Body of pancreas (tissue), 4 donors: ENCODE data around the gene PDK2. TPM values are rescaled to one million over a fixed set of nuclear protein-coding genes. Genes with fewer than 3 reads are reported as not detected.

Source experiments
- ATAC-seq: fragments of 150-250 bp; one replicate; pipeline ENCODE4 v1.9.1; 2016
- DNase-seq, 4 donors: peaks; one replicate each; pipeline ENCODE4 v3.0.0-alpha.2; 2019
- H3K27ac ChIP-seq, 4 donors: fragments of 200-600 bp; sonication (generic); 1 replicate in 3 of 4; 2 replicates in 1 of 4; pipeline versions ENCODE4 v1.5.1 to v1.6.1; 2016 to 2019; ENCODE audit warnings: mild to moderate bottlenecking in 1 of 4, mixed read lengths in 1 of 4, moderate library complexity in 1 of 4
- H3K27me3 ChIP-seq, 2 donors: fragments of 200-600 bp; sonication (generic); one replicate each; pipeline ENCODE4 v1.6.0; 2016; ENCODE audit warnings: mild to moderate bottlenecking in 1 of 2
- H3K36me3 ChIP-seq, 2 donors: fragments of 200-600 bp; sonication (generic); replicated peaks in 1 of 2; 2 replicates each; pipeline ENCODE4 v1.5.1; 2016; ENCODE audit warnings: low read depth in 2 of 2; ENCODE audit not compliant: insufficient read depth in 1 of 2
- H3K4me1 ChIP-seq: fragments of 200-600 bp; sonication (generic); one replicate; pipeline ENCODE4 v1.6.0; 2016
- H3K4me3 ChIP-seq, 2 donors: fragments of 200-600 bp; sonication (generic); 1 replicate in 1 of 2; 2 replicates in 1 of 2; pipeline ENCODE4 v1.5.1; 2016 to 2019
- H3K9me3 ChIP-seq, 3 donors: fragments of 200-600 bp; sonication (generic); 1 replicate in 2 of 3; 2 replicates in 1 of 3; pipeline ENCODE4 v1.5.1; 2016
- POLR2A ChIP-seq, 3 donors: fragments of 450-650 bp; IDR thresholded peaks; one replicate each; pipeline ENCODE4 v1.6.1; 2016; ENCODE audit warnings: antibody characterized with exemption in 3 of 3, mild to moderate bottlenecking in 2 of 3
- WGBS, 2 donors: methylation state at CpG; one replicate each; pipeline ENCODE4 v1.1.5; 2017; 5-methylcytosine and 5-hydroxymethylcytosine counted together
- intact Hi-C: fragments of 100-400 bp; cut with DNase I; formaldehyde crosslinking; loops from one replicate; pipeline ENCODE4 v1.15.1; 2023
- total RNA-seq, 2 donors: library from RNA; depleted of rRNA; stranded (reverse); fragments of >200 nt; gene quantifications; one replicate each; pipeline ENCODE4 v1.1.0, GENCODE V29; 2016
- TF ChIP-seq, protein P1 (sequence below), 7 experiments: fragments of 450-650 bp in 4 of 7; fragments of 200-600 bp in 3 of 7; sonication (generic) in 3 of 7; IDR thresholded peaks; one replicate each; pipeline ENCODE4 v1.5.1; 2016 to 2019; ENCODE audit warnings: antibody characterized with exemption in 7 of 7

The PDK2 gene
- total RNA-seq, 2 donors from 2014 or later = 27.0 to 119 TPM

DNA sequence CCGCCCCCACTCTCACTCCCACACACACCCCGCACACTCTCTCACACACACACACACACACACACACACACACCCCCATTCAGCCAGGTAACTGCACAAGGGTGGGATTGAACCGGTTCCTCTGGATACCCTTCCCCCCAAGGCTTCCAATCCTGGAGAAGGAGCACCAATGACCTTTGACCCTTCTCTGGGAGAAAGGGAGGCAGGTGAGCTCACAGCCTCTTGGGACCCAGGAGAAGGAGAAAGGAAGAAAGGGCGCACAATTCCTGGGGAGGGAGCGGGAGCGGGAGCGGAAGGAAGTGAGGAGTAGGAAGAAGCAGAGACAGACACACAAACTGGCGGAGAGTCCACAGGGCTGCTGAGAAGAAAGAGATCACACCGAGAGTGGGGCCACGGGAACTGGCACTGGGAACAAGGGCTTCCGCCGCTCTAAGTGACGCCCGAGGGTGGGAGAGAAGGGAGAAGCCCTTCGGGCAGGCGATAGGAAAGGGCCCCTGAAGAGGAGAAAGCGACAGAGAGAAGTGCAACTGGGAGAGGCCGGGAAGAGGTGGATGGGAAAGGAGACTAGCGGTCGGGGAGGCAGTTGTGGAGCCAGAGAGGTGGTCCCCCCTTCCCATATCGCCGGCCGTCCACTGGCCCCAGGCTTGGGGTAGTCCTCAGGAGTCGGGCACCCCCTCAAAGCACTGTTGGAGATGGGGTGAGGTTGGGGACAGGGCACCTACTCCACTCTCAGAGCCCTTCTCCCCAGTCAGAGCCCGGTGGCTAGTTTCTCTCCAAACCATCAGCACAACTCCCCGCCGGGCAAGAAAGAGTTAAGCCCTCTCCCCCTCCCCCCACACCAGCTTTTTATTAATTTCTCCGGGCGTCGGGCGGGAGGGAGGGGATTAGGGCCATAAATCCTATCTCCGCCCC, 33.5 kb downstream of the PDK2 start:
- peaks cover 33% of the 10 kb centered on the region for H3K4me1 ChIP-seq
- H3K9me3 ChIP-seq = no peaks in the 10 kb centered on the region
- H3K27ac ChIP-seq = no peak overlapping the region
- H3K36me3 ChIP-seq = no peaks in the 10 kb centered on the region
- peaks cover 0 to 3% of the 10 kb centered on the region in 2 donors for H3K27me3 ChIP-seq
- H3K4me3 ChIP-seq = no peak overlapping the region
- intact Hi-C loops = no loop called here
- no peak for ATAC-seq
- no peak for DNase-seq
- TF ChIP-seq POLR2A (IDR thresholded peaks at IDR 0.05) = no peak
- WGBS, 2 donors = 27 to 39% methylated on average over 30 to 31 of the region's 32 CpGs

DNA sequence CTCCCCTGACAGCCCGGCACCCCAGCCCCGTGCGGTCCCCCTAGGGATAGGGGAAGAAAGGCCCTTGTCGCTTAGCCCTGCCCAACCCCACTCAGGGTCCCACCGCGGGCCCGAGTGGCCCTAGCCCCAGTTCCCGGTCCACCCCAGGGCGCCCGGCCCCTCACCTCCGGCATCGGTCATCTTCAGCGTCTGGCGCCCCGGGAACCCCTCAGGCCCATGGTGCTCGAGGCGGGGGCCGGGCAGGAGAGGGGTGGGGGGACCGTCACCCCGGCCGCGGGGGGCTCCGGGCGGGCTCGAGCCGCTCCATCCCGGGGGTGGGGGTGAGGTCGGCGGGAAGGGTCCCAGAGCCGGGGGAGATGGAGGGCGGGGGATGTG, 34.2 kb downstream of the PDK2 start:
- DNase-seq (no peak), ATAC-seq (no peak)
- H3K4me3 ChIP-seq = no peak overlapping the region
- no peak overlapping the region for H3K27ac ChIP-seq
- no peaks in the 10 kb centered on the region for H3K9me3 ChIP-seq
- WGBS, 2 donors = 0 to 2% methylated on average over 3 to 20 of the region's 31 CpGs
- H3K36me3 ChIP-seq = no peaks in the 10 kb centered on the region
- intact Hi-C loops = no loop called here
- TF ChIP-seq POLR2A (IDR thresholded peaks at IDR 0.05) = no peak
- TF ChIP-seq, protein P1, sequence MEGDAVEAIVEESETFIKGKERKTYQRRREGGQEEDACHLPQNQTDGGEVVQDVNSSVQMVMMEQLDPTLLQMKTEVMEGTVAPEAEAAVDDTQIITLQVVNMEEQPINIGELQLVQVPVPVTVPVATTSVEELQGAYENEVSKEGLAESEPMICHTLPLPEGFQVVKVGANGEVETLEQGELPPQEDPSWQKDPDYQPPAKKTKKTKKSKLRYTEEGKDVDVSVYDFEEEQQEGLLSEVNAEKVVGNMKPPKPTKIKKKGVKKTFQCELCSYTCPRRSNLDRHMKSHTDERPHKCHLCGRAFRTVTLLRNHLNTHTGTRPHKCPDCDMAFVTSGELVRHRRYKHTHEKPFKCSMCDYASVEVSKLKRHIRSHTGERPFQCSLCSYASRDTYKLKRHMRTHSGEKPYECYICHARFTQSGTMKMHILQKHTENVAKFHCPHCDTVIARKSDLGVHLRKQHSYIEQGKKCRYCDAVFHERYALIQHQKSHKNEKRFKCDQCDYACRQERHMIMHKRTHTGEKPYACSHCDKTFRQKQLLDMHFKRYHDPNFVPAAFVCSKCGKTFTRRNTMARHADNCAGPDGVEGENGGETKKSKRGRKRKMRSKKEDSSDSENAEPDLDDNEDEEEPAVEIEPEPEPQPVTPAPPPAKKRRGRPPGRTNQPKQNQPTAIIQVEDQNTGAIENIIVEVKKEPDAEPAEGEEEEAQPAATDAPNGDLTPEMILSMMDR (IDR thresholded peaks at IDR 0.05) = no peak
- H3K27me3 ChIP-seq = peaks cover 0 to 3% of the 10 kb centered on the region in 2 donors
- H3K4me1 ChIP-seq = peaks cover 33% of the 10 kb centered on the region

DNA sequence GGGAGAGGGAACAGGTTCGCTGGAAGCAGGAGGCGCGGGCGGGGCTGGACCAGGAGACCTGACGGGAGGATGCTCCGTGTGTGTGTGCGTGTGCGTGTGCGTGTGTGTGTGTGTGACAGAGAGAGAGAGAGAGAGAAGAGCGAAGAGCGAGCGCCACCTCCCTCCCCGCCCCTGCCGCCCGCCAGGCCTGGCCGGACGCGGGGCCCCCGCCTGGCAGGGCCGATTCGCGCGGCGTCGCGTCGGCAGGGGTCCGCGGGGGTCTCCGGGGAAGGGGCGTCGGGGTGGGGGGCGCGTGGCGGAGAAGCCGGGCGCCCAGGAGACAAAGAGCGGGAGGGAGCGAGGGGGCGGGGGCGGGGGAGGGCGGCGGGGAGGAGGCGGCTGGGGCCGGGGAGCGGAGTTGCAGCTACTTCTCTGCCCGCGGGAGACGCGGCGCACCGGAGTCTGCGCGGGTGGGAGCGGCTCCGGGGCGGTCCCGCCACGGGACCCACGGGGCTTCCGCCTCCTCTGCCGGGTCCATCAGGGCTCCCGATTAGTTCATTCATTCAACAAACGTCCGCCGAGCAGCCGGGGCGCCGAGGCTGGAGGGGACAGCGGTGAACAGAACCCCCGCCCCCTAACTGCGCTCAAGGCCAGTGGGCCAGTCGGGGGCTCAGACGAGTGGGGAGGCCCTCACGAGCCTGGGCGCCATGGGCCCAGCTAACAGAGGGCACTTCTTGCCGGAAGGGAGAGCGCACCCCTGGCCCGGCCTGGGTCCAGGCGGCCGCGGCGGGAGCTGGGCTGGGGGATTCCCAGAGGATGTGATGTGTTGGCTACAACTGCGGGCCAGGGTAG, 34.8 kb downstream of the PDK2 start, which contains the start of gene SAMD14:
TSS of gene SAMD14 (minus strand) at position 433 of the 831 bp plus-strand sequence. CDS start 5,201 bp downstream, outside the sequence.
- intact Hi-C loops = no loop called here
- peak in 1 of 4 donors; percentile 26 for DNase-seq
- ATAC-seq = peak; percentile 14
- Histone ChIP-seq H3K9me3 (no peaks in the 10 kb centered on the region), H3K4me1 (peaks cover 33% of the 10 kb centered on the region), H3K4me3 (no peak within 1 kb of the TSS), H3K27ac (no peak within 1 kb of the TSS), H3K36me3 (no peaks in the 10 kb centered on the region), H3K27me3 (peaks cover 0 to 3% of the 10 kb centered on the region in 2 donors)
- TF ChIP-seq, protein P1 (IDR thresholded peaks at IDR 0.05) = no peak
- TF ChIP-seq POLR2A (IDR thresholded peaks at IDR 0.05) = no peak
- 5 to 25% methylated on average over 10 to 71 of the region's 84 CpGs for WGBS, 2 donors

DNA sequence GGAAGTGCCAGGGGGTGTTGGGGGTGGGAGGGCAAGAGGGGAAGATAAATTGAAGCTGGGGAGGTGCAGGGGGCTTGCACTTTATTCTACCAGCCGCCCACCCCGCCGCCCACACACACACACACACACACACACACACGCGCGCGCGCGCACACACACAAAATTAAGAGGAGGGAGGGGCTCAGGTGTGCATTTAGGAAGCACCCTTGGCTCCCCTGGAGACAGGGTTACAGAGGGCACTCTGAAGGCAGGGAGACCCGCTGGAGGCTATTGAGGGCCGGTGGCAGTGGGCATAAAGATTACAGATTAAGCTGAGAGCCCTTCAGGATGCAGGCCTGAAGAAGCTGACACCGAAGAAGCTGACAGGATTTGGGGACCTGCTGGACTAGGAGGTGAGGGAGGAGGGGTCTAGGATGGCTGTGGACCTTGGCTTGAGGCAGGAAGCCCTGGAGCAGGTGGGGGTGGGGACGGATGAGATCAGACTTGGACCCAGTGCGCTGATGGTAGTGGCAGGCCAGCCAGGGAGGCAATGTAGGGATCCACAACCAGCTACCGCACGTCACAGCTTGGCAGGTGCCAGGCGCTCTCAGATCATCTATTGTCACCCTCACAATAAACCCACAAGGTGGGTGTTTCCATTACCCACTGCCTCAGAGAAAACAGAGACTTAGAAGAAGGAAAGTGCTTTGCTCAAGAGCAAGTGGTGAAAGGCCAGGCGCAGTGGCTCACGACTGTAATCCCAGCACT, 35.6 kb downstream of the PDK2 start:
- 66 to 73% methylated on average over 13 to 18 of the region's 19 CpGs for WGBS, 2 donors
- ATAC-seq (no peak), DNase-seq (no peak)
- Histone ChIP-seq H3K27ac (no peak overlapping the region), H3K36me3 (peaks cover 0 to 5% of the 10 kb centered on the region in 2 donors), H3K27me3 (peaks cover 0 to 3% of the 10 kb centered on the region in 2 donors), H3K4me1 (peaks cover 33% of the 10 kb centered on the region), H3K9me3 (no peaks in the 10 kb centered on the region), H3K4me3 (no peak overlapping the region)
- intact Hi-C loops = no loop called here
- TF ChIP-seq POLR2A (IDR thresholded peaks at IDR 0.05) = no peak
- TF ChIP-seq, protein P1 (IDR thresholded peaks at IDR 0.05) = no peak
